ENCODE results near the gene NKD1.

DNA sequence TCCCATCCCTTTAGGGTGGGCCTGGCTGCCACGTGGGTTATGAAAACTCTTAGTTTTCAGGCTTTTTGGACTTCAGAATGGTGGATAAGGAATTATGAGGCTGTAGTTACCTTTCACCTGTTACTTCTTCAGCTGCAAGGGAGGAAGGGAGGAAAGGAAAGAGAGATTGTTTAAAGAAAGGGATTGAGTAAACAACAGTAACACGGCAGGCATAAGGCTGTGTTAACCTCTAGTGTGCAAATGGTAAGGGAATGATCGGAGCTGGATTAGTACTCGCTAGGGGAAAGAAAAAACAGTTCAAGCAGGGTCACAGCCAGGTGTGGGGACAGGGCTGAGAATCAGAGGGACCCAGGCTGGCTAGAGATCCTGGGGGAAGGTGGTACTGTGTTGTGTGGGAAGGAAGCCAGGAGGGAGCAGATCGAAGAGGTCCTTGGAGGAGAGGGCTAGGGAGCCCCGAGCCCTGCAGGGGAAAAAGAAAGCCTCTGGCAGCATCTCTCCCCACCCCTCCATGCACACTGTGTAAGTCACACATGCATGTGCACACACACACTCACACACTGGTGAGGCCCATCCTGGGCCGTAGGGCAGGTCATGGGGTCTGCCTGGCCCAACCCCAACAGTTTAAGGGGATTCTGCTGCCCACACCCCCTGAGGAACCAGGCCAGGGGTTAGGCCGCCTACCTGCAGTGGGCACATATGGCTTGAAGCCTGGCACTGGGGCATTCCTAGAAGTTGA is 83.2 kb downstream of the NKD1 start:
- TF ChIP-seq, protein P1, sequence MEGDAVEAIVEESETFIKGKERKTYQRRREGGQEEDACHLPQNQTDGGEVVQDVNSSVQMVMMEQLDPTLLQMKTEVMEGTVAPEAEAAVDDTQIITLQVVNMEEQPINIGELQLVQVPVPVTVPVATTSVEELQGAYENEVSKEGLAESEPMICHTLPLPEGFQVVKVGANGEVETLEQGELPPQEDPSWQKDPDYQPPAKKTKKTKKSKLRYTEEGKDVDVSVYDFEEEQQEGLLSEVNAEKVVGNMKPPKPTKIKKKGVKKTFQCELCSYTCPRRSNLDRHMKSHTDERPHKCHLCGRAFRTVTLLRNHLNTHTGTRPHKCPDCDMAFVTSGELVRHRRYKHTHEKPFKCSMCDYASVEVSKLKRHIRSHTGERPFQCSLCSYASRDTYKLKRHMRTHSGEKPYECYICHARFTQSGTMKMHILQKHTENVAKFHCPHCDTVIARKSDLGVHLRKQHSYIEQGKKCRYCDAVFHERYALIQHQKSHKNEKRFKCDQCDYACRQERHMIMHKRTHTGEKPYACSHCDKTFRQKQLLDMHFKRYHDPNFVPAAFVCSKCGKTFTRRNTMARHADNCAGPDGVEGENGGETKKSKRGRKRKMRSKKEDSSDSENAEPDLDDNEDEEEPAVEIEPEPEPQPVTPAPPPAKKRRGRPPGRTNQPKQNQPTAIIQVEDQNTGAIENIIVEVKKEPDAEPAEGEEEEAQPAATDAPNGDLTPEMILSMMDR (IDR thresholded peaks at IDR 0.05) = no peak
- no peak for TF ChIP-seq POLR2A (IDR thresholded peaks at IDR 0.05)

Data from sigmoid colon (tissue), 3 donors.